Right cardiac atrium (tissue), 5 donors: ENCODE data around the gene CELF4. TPM values are rescaled to one million over a fixed set of nuclear protein-coding genes. Genes with fewer than 3 reads are reported as not detected.

ENCODE experiments used
- ATAC-seq, 2 donors: fragments of 200-7000 bp; cut with Tn5 transposase; one replicate each; pipeline versions ENCODE4 v1.8.0 to v1.9.1; 2020; ENCODE audit warnings: moderate library complexity in 2 of 2, mild to moderate bottlenecking in 1 of 2
- DNase-seq, 3 donors: peaks; one replicate each; pipeline ENCODE4 v3.0.0-alpha.2; 2020
- H3K27ac ChIP-seq: one replicate; pipeline ENCODE4 v1.5.1; 2013; ENCODE audit warnings: mild to moderate bottlenecking, low read length, control low read depth, moderate library complexity
- H3K27me3 ChIP-seq: one replicate; pipeline ENCODE4 v1.6.1; 2013; ENCODE audit not compliant: control insufficient read depth, insufficient read depth
- H3K4me1 ChIP-seq: one replicate; pipeline ENCODE4 v1.6.1; 2013; ENCODE audit warnings: low read length; ENCODE audit not compliant: control insufficient read depth, insufficient read depth
- H3K4me3 ChIP-seq: one replicate; pipeline ENCODE4 v1.5.1; 2013; ENCODE audit warnings: low read length, control low read depth
- H3K9me3 ChIP-seq: one replicate; pipeline ENCODE4 v1.6.1; 2013; ENCODE audit warnings: low read length; ENCODE audit not compliant: control insufficient read depth
- WGBS: extraction: QIAGEN DNeasy Blood & Tissue Kit; methylation state at CpG from one replicate; pipeline ENCODE4 v1.1.7; 2013; 5-methylcytosine and 5-hydroxymethylcytosine counted together
- intact Hi-C, 4 donors: fragments of 100-400 bp; cut with DNase I; formaldehyde crosslinking; loops; one replicate each; pipeline versions ENCODE4 v1.11.0 to v1.14.0; 2022 to 2023
- polyA plus RNA-seq: library from polyadenylated mRNA; stranded (reverse); fragments of 200-250 nt; gene quantifications from one replicate; pipeline ENCODE4 v1.2.3, GENCODE V29; 2013
- total RNA-seq, 4 donors: library from RNA; stranded (reverse); fragmentation: NEBNext Ultra II Directional; extraction: Animal tissue kit (Norgen Biotek cat#: 25700); gene quantifications; one replicate each; pipeline ENCODE4 v1.2.1, GENCODE V29; 2021
- donor health status: healthy with polysubstance abuse.
- donor health status: DM: no; HTN: yes; CAD: no.
- donor health status: DM: no; HTN: no; CAD: no.
- donor health status: DM: no; HTN: yes; CAD: no; lungs with severe emphysema.
- donor health status: DM: yes; HTN: yes; CAD: no.

Gene CELF4
- total and polyA plus RNA-seq, 5 donors: 0.79 to 1.4 (median 1.1) TPM

GRCh38 chr18:37385846-37386778, 179.5 kb downstream of the CELF4 start:
- intact Hi-C loops: loop anchor here (2.0 to 5.0 kb wide), 3 partner anchors 151 to 153 kb away; no protein-coding TSS in a partner anchor
- Histone ChIP-seq H3K4me3 (no peak overlapping the region), H3K27me3 (no peaks in the 10 kb centered on the region), H3K27ac (no peak overlapping the region), H3K4me1 (no peaks in the 10 kb centered on the region), H3K9me3 (no peaks in the 10 kb centered on the region)
- WGBS: 85% methylated on average over 9 of the region's 9 CpGs
- ATAC-seq (no peak), DNase-seq (no peak)

- H3K4me3 ChIP-seq: no peak overlapping the region
- no peak for DNase-seq
- H3K27me3 ChIP-seq: no peaks in the 10 kb centered on the region
- no peak for ATAC-seq
- intact Hi-C loops: no loop called here
- WGBS: 39% methylated on average over 17 of the region's 17 CpGs
- no peaks in the 10 kb centered on the region for H3K9me3 ChIP-seq
- no peak overlapping the region for H3K27ac ChIP-seq
- no peaks in the 10 kb centered on the region for H3K4me1 ChIP-seq
Observed at GRCh38 chr18:37383846-37384595, 181.6 kb downstream of the CELF4 start.

GRCh38 chr18:37383036-37383785, 182.4 kb downstream of the CELF4 start:
- WGBS: 50% methylated on average over 8 of the region's 8 CpGs

GRCh38 chr18:37381554-37381953, 184.0 kb downstream of the CELF4 start:
- Histone ChIP-seq H3K4me1 (no peaks in the 10 kb centered on the region), H3K27me3 (no peaks in the 10 kb centered on the region), H3K27ac (no peak overlapping the region), H3K4me3 (no peak overlapping the region), H3K9me3 (no peaks in the 10 kb centered on the region)
- ATAC-seq (no peak), DNase-seq (no peak)
- 78% methylated on average over 2 of the region's 2 CpGs for WGBS
- intact Hi-C loops: no loop called here

More at GRCh38 chr18:37383036-37383785, 182.4 kb downstream of the CELF4 start:
- no peaks in the 10 kb centered on the region for H3K27me3 ChIP-seq
- ATAC-seq: no peak
- no peak for DNase-seq
- H3K9me3 ChIP-seq: no peaks in the 10 kb centered on the region
- no peaks in the 10 kb centered on the region for H3K4me1 ChIP-seq
- H3K4me3 ChIP-seq: no peak overlapping the region
- intact Hi-C loops: no loop called here
- no peak overlapping the region for H3K27ac ChIP-seq

GRCh38 chr18:37380546-37381110, 185.0 kb downstream of the CELF4 start:
- no peaks in the 10 kb centered on the region for H3K4me1 ChIP-seq
- no peaks in the 10 kb centered on the region for H3K9me3 ChIP-seq
- ATAC-seq (no peak), DNase-seq (no peak)
- no peaks in the 10 kb centered on the region for H3K27me3 ChIP-seq
- no peak overlapping the region for H3K27ac ChIP-seq
- intact Hi-C loops: no loop called here
- H3K4me3 ChIP-seq: no peak overlapping the region

GRCh38 chr18:37378336-37379010, 187.1 kb downstream of the CELF4 start:
- Histone ChIP-seq H3K4me1 (no peaks in the 10 kb centered on the region), H3K27ac (no peak overlapping the region), H3K9me3 (no peaks in the 10 kb centered on the region), H3K27me3 (no peaks in the 10 kb centered on the region), H3K4me3 (no peak overlapping the region)
- intact Hi-C loops: no loop called here
- 72% methylated on average over 11 of the region's 11 CpGs for whole genome bisulfite sequencing
- DNase-seq (no peak), ATAC-seq (no peak)

- ATAC-seq (no peak), DNase-seq (no peak)
- Histone ChIP-seq H3K9me3 (no peaks in the 10 kb centered on the region), H3K27me3 (no peaks in the 10 kb centered on the region), H3K4me1 (no peaks in the 10 kb centered on the region), H3K4me3 (no peak overlapping the region), H3K27ac (no peak overlapping the region)
- intact Hi-C loops: no loop called here
- 84% methylated on average over 7 of the region's 7 CpGs for whole genome bisulfite sequencing
Observed at GRCh38 chr18:37375181-37375580, 190.4 kb downstream of the CELF4 start.

GRCh38 chr18:37368110-37368954, 197.3 kb downstream of the CELF4 start:
- H3K9me3 ChIP-seq: no peaks in the 10 kb centered on the region
- WGBS: 53% methylated on average over 10 of the region's 10 CpGs

GRCh38 chr18:37364237-37364636, 201.4 kb downstream of the CELF4 start:
- 46% methylated on average over 2 of the region's 2 CpGs for WGBS
- H3K27ac ChIP-seq: peak overlapping the region; percentile 18
- intact Hi-C loops: no loop called here
- H3K4me1 ChIP-seq: peaks cover 5% of the 10 kb centered on the region
- DNase-seq (peak; percentile 59 to 85 (median 84)), ATAC-seq (peak; percentile 60 to 76)
- H3K9me3 ChIP-seq: no peaks in the 10 kb centered on the region
- H3K27me3 ChIP-seq: no peaks in the 10 kb centered on the region
- no peak overlapping the region for H3K4me3 ChIP-seq

More at GRCh38 chr18:37368110-37368954, 197.3 kb downstream of the CELF4 start:
- no peak overlapping the region for H3K27ac ChIP-seq
- no peak for ATAC-seq
- intact Hi-C loops: no loop called here
- no peak for DNase-seq
- H3K4me3 ChIP-seq: no peak overlapping the region
- H3K4me1 ChIP-seq: peaks cover 5% of the 10 kb centered on the region
- H3K27me3 ChIP-seq: no peaks in the 10 kb centered on the region
